BJ (cell line): ENCODE measurements around the gene HRH2. TPM values are rescaled to one million over a fixed set of nuclear protein-coding genes. Genes with fewer than 3 reads are reported as not detected.

Source experiments
- CTCF ChIA-PET: fragments of 350-600 bp; formaldehyde crosslinking; extraction: SDS; loops from one replicate; lab custom pipeline; 2021; ENCODE audit warnings: antibody characterized with exemption, inconsistent platforms; lab: Yijun Ruan, JAX
- POLR2A ChIA-PET: fragments of 300-600 bp; sonication (Branson Sonifier 250); formaldehyde crosslinking; extraction: SDS; loops from one replicate; lab custom pipeline; 2021; ENCODE audit warnings: antibody characterized with exemption; lab: Charles Lee
- DNase-seq: peaks from one replicate; pipeline ENCODE4 v3.0.0-alpha.2; 2011; ENCODE audit warnings: low read depth
- H3K27me3 ChIP-seq: 2 replicates; pipeline ENCODE4 v1.6.0; 2011; ENCODE audit warnings: low read length; ENCODE audit not compliant: control insufficient read depth, insufficient read depth
- H3K36me3 ChIP-seq: 2 replicates; pipeline ENCODE4 v1.5.1; 2011; ENCODE audit warnings: low read length; ENCODE audit not compliant: control insufficient read depth, insufficient read depth
- H3K4me3 ChIP-seq: 2 replicates; pipeline ENCODE4 v1.5.1; 2011; ENCODE audit warnings: low read depth, mild to moderate bottlenecking, control low read depth, low read length
- polyA plus RNA-seq: library from polyadenylated mRNA; depleted of rRNA; stranded (reverse); fragments of >200 nt; gene quantifications from 2 replicates; pipeline ENCODE4 v1.2.3, GENCODE V29; 2011
- TF ChIP-seq, protein P1 (sequence below): IDR thresholded peaks from 2 replicates; pipeline ENCODE4 v1.5.1; 2011; ENCODE audit warnings: low read depth, mild to moderate bottlenecking, control low read depth, inconsistent platforms, low read length, moderate library complexity; ENCODE audit not compliant: insufficient read depth

HRH2 gene
- polyA plus RNA-seq, 1 experiment: not detected

DNA sequence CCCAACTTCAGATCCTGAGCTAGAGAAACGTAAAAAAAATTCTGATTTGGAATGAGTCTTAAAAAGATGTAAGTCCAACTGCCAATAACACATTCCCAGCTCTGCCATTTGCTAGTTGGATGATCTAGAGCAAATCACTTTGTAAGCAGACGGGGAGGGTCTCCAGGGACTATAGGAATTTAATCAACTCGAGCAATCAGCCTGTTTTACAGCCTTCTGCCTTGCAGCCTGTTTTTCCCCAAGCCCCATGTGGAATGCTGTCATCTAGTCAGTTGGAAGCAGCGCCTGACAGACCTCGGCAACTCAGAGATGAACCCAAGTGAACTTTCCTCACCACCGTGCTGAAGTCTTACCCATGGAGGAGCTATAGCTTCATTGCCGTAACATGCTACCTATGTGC lies 34.8 kb upstream of the HRH2 start:
- Histone ChIP-seq H3K27me3 (no peaks in the 10 kb centered on the region), H3K4me3 (no peak overlapping the region), H3K36me3 (no peaks in the 10 kb centered on the region)
- ChIA-PET CTCF (no interaction called here), POLR2A (no interaction called here)
- DNase-seq: no peak
- TF ChIP-seq, protein P1, sequence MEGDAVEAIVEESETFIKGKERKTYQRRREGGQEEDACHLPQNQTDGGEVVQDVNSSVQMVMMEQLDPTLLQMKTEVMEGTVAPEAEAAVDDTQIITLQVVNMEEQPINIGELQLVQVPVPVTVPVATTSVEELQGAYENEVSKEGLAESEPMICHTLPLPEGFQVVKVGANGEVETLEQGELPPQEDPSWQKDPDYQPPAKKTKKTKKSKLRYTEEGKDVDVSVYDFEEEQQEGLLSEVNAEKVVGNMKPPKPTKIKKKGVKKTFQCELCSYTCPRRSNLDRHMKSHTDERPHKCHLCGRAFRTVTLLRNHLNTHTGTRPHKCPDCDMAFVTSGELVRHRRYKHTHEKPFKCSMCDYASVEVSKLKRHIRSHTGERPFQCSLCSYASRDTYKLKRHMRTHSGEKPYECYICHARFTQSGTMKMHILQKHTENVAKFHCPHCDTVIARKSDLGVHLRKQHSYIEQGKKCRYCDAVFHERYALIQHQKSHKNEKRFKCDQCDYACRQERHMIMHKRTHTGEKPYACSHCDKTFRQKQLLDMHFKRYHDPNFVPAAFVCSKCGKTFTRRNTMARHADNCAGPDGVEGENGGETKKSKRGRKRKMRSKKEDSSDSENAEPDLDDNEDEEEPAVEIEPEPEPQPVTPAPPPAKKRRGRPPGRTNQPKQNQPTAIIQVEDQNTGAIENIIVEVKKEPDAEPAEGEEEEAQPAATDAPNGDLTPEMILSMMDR: no peak

DNA sequence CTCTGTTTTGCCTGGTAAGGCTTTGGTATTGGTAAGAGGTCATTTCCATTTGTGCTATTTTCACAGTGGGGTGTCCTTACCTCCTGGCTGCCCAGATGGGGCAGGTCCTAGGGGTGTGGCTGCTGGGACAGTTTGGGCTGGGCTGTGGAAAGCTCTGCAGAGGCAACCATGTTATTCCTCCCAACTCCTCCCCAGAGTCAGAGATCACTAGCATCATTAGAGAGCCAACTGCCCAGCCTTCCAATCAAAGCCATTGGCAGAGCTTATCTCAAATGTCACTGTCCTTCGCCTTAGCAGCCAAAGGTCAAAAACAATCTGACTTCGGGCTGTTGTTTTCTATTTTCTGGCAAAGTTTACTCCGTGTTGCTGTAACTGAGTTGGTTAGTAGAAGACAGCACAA lies 33.6 kb upstream of the HRH2 start:
- no peak for DNase-seq
- H3K27me3 ChIP-seq: no peaks in the 10 kb centered on the region
- no peaks in the 10 kb centered on the region for H3K36me3 ChIP-seq
- H3K4me3 ChIP-seq: no peak overlapping the region
- ChIA-PET POLR2A (no interaction called here), CTCF (no interaction called here)
- TF ChIP-seq, protein P1: no peak

DNA sequence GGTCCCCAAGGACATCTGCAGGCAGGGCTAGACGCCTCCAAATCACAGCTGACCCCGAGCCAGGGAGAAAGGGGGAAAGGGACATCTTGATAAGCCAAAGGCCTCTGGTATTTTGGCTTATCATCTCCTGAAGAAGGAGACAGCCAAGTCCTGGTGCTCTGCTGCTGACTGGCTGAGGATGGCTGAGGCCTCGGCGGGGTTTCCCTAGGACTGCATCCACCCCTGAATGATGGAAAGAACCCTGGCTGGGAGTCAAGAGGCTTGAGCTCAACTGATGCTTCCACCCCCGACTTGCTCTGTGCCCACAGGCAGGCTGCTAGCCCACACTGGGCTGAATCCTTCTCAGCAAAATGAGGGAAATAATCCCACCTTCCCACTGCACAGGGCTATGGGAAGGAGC lies 30.9 kb upstream of the HRH2 start:
- H3K27me3 ChIP-seq: no peaks in the 10 kb centered on the region
- H3K36me3 ChIP-seq: no peaks in the 10 kb centered on the region
- DNase-seq: no peak
- POLR2A ChIA-PET: no interaction called here
- TF ChIP-seq, protein P1: no peak
- no peak overlapping the region for H3K4me3 ChIP-seq
- CTCF ChIA-PET: no interaction called here

- no peaks in the 10 kb centered on the region for H3K27me3 ChIP-seq
- ChIA-PET POLR2A (no interaction called here), CTCF (interaction anchor here (1.0 kb wide), 1 partner anchor 8 kb away, joined by 3 read pairs; no protein-coding TSS in a partner anchor)
- TF ChIP-seq, protein P1: no peak
- no peak overlapping the region for H3K4me3 ChIP-seq
- no peak for DNase-seq
- no peaks in the 10 kb centered on the region for H3K36me3 ChIP-seq
Observed at GRCh38 chr5:175627739-175628138, 30.1 kb upstream of the HRH2 start.

- DNase-seq: no peak
- POLR2A ChIA-PET: no interaction called here
- Histone ChIP-seq H3K27me3 (no peaks in the 10 kb centered on the region), H3K4me3 (no peak overlapping the region), H3K36me3 (no peaks in the 10 kb centered on the region)
- TF ChIP-seq, protein P1: no peak
- CTCF ChIA-PET: interaction anchor here (1.0 kb wide), 1 partner anchor 9 kb away, joined by 3 read pairs; no protein-coding TSS in a partner anchor
Observed at GRCh38 chr5:175628668-175629067, 29.2 kb upstream of the HRH2 start.
